Thoracic aorta (tissue), 2 donors: Measurements from ENCODE around the gene NAV2. TPM values are rescaled to one million over a fixed set of nuclear protein-coding genes. Genes with fewer than 3 reads are reported as not detected.

ENCODE experiments used
- ATAC-seq: fragments of 150-250 bp; one replicate; pipeline ENCODE4 v1.8.0; 2017; ENCODE audit warnings: low read depth; ENCODE audit not compliant: insufficient number of reproducible peaks, low FRiP score
- DNase-seq: peaks from one replicate; pipeline ENCODE4 v3.0.0-alpha.2; 2020; ENCODE audit warnings: low spot score
- H3K27ac ChIP-seq, 2 donors: fragments of 200-600 bp; sonication (generic); 1 replicate in 1 of 2; 2 replicates in 1 of 2; pipeline ENCODE4 v1.5.1; 2016; ENCODE audit warnings: mild to moderate bottlenecking in 2 of 2, moderate library complexity in 2 of 2
- H3K27me3 ChIP-seq: fragments of 200-600 bp; sonication (generic); replicated peaks from 2 replicates; pipeline ENCODE4 v1.6.0; 2016; ENCODE audit warnings: mild to moderate bottlenecking; ENCODE audit not compliant: insufficient read depth
- H3K36me3 ChIP-seq: fragments of 200-600 bp; sonication (generic); one replicate; pipeline ENCODE4 v1.5.1; 2016
- H3K4me1 ChIP-seq, 2 donors: fragments of 200-600 bp; sonication (generic); 1 replicate in 1 of 2; 2 replicates in 1 of 2; pipeline versions ENCODE4 v1.5.1 to v1.6.0; 2016; ENCODE audit warnings: low read depth in 2 of 2, mild to moderate bottlenecking in 1 of 2; ENCODE audit not compliant: control insufficient read depth in 1 of 2
- H3K4me3 ChIP-seq: fragments of 200-600 bp; sonication (generic); 2 replicates; pipeline ENCODE4 v1.5.1; 2016; ENCODE audit warnings: mild to moderate bottlenecking
- H3K9me3 ChIP-seq: fragments of 200-600 bp; sonication (generic); 2 replicates; pipeline ENCODE4 v1.5.1; 2016
- CTCF ChIP-seq: fragments of 200-600 bp; sonication (generic); IDR thresholded peaks from one replicate; pipeline ENCODE4 v1.5.1; 2019; ENCODE audit warnings: antibody characterized with exemption
- total RNA-seq, 2 donors: library from RNA; depleted of rRNA; stranded (reverse); fragments of >200 nt; gene quantifications; one replicate each; pipeline versions ENCODE4 v1.1.0 to v1.2.3, GENCODE V29; 2016

Gene NAV2
- total RNA-seq, 2 donors from 2014 or later, result 125 to 230 TPM

- Histone ChIP-seq H3K27me3 (no peaks in the 10 kb centered on the region), H3K9me3 (no peaks in the 10 kb centered on the region), H3K27ac (peak overlapping the region; percentile 81 to 94), H3K4me1 (peaks cover 66 to 97% of the 10 kb centered on the region in 2 donors), H3K4me3 (peak overlapping the region; percentile 44), H3K36me3 (no peaks in the 10 kb centered on the region)
- peak; percentile 29 for DNase-seq
- no peak for TF ChIP-seq CTCF
- no peak for ATAC-seq
These were observed 17.7 kb downstream of the NAV2 start for GRCh38 chr11:19730373-19730772.

GRCh38 chr11:19734171-19734570 lies 21.5 kb downstream of the NAV2 start:
- no peak overlapping the region for H3K4me3 ChIP-seq
- peaks cover 67 to 99% of the 10 kb centered on the region in 2 donors for H3K4me1 ChIP-seq
- DNase-seq (no peak), ATAC-seq (no peak)
- no peaks in the 10 kb centered on the region for H3K27me3 ChIP-seq
- peak overlapping the region; percentile 81 to 94 for H3K27ac ChIP-seq
- no peaks in the 10 kb centered on the region for H3K9me3 ChIP-seq
- TF ChIP-seq CTCF, result no peak
- no peaks in the 10 kb centered on the region for H3K36me3 ChIP-seq

GRCh38 chr11:19735157-19735908 lies 22.7 kb downstream of the NAV2 start:
- Histone ChIP-seq H3K27ac (peak overlapping the region; percentile 81 to 94), H3K27me3 (no peaks in the 10 kb centered on the region), H3K4me3 (peak overlapping the region; percentile 27), H3K36me3 (no peaks in the 10 kb centered on the region), H3K9me3 (no peaks in the 10 kb centered on the region), H3K4me1 (peaks cover 67 to 98% of the 10 kb centered on the region in 2 donors)
- peak; percentile 19 for TF ChIP-seq CTCF
- DNase-seq, result no peak
- peak; percentile 62 for ATAC-seq

GRCh38 chr11:19735909-19736498 lies 23.4 kb downstream of the NAV2 start:
- ATAC-seq (no peak), DNase-seq (no peak)
- peak overlapping the region; percentile 27 for H3K4me3 ChIP-seq
- peaks cover 71 to 97% of the 10 kb centered on the region in 2 donors for H3K4me1 ChIP-seq
- H3K27ac ChIP-seq, result peak overlapping the region; percentile 81 to 94
- H3K9me3 ChIP-seq, result no peaks in the 10 kb centered on the region
- H3K36me3 ChIP-seq, result no peaks in the 10 kb centered on the region
- H3K27me3 ChIP-seq, result no peaks in the 10 kb centered on the region
- no peak for TF ChIP-seq CTCF

- ATAC-seq (no peak), DNase-seq (no peak)
- H3K9me3 ChIP-seq, result no peaks in the 10 kb centered on the region
- H3K27ac ChIP-seq, result peak overlapping the region; percentile 81 to 94
- no peak overlapping the region for H3K4me3 ChIP-seq
- H3K27me3 ChIP-seq, result no peaks in the 10 kb centered on the region
- peaks cover 71 to 89% of the 10 kb centered on the region in 2 donors for H3K4me1 ChIP-seq
- H3K36me3 ChIP-seq, result no peaks in the 10 kb centered on the region
- no peak for TF ChIP-seq CTCF
These were observed 24.2 kb downstream of the NAV2 start for GRCh38 chr11:19736831-19737230.
